Fibroblast of villous mesenchyme (primary cell): ENCODE measurements around the gene RXRA. TPM values are rescaled to one million over a fixed set of nuclear protein-coding genes. Genes with fewer than 3 reads are reported as not detected.

Experiments
- DNase-seq: peaks from one replicate; pipeline ENCODE4 v3.0.0-alpha.2; 2010; ENCODE audit warnings: low read depth
- H3K4me3 ChIP-seq: 2 replicates; pipeline ENCODE4 v1.5.1; 2011; ENCODE audit warnings: low read depth, mild to moderate bottlenecking, low read length
- total RNA-seq: library from RNA; depleted of rRNA; stranded (reverse); fragments of >200 nt; gene quantifications from 2 replicates; pipeline ENCODE4 v1.2.3, GENCODE V29; 2012
- TF ChIP-seq, protein P1 (sequence below): IDR thresholded peaks from 2 replicates; pipeline ENCODE4 v1.5.1; 2012; ENCODE audit warnings: low read depth, mild to moderate bottlenecking, low read length; ENCODE audit not compliant: insufficient read depth

RXRA gene
- total RNA-seq, 1 donor: 16.0 TPM

DNA sequence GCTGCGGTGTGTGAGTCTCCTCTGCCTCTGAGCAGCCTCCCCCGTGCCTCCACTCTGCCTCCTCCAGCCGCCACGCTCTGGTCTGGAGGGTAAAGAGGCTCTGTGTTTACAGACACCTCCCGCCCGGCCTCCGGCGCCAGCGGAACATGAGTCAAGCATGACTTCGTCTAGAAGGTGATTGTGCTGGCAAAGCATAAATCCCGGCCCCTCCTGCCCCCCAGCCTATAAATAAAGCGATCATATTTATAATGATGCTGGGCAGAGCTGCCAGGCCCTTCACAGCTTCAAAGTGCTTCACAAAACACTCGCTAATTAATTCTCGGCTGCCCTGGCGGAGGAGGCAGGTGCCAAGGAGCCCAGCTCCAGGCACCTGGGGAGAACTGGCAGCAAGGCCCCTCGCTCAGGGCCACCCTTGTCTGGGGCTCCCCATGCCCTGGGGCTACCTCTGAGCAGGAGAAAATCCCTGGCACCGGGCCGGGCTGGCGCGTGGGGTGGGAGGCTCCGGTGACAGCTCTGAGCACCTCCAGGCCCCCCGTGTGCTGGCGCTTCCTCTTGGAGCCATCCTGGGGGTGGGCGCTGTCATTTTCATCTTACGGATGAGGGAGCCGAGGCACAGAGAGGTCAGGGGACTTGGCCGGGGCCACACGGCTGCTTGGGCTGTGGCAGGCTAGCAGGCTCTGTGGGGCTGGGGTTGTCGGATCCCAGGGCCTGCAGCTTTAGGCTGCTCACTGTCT is 87.8 kb downstream of the RXRA start:
- TF ChIP-seq, protein P1, sequence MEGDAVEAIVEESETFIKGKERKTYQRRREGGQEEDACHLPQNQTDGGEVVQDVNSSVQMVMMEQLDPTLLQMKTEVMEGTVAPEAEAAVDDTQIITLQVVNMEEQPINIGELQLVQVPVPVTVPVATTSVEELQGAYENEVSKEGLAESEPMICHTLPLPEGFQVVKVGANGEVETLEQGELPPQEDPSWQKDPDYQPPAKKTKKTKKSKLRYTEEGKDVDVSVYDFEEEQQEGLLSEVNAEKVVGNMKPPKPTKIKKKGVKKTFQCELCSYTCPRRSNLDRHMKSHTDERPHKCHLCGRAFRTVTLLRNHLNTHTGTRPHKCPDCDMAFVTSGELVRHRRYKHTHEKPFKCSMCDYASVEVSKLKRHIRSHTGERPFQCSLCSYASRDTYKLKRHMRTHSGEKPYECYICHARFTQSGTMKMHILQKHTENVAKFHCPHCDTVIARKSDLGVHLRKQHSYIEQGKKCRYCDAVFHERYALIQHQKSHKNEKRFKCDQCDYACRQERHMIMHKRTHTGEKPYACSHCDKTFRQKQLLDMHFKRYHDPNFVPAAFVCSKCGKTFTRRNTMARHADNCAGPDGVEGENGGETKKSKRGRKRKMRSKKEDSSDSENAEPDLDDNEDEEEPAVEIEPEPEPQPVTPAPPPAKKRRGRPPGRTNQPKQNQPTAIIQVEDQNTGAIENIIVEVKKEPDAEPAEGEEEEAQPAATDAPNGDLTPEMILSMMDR: no peak
- H3K4me3 ChIP-seq: no peak overlapping the region
- DNase-seq: peak; percentile 76

GRCh38 chr9:134414900-134415425 is 88.7 kb downstream of the RXRA start:
- no peak overlapping the region for H3K4me3 ChIP-seq
- DNase-seq: no peak
- TF ChIP-seq, protein P1: no peak

DNA sequence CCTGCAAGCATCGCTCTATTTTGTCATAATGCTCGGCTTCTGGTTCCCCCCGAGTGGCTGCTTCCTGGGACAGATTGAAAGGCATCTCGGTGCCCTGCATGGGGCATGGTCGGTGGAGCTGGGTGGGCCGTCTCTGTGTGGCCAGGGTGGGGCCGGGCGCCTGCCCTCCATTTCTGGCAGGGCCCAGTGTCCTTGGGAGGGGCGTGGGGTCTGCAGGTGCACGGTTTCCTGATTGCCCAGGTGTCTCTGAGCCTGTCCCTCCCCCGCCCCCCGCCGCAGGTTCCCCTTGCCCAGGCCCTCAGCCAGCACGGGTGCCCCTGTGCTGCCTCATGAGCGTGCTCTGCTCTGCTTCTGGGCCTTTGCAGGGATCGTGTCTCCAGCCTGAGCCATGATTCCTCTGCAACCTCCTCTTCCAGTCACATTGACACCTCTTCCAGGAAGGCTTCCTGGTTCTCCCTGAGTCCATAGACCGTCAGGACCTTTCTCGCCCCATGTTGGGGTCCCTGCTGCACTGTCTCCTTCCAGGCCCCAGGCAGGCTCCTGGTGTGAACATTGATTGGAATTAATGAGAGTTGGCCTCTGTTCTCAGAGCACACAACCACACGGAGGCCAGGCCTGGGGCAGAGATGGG is 90.2 kb downstream of the RXRA start:
- TF ChIP-seq, protein P1: no peak

GRCh38 chr9:134418354-134418753 is 92.1 kb downstream of the RXRA start:
- H3K4me3 ChIP-seq: no peak overlapping the region
- no peak for DNase-seq
- TF ChIP-seq, protein P1: no peak

More for the DNA sequence above, 90.2 kb downstream of the RXRA start:
- no peak for DNase-seq
- no peak overlapping the region for H3K4me3 ChIP-seq

GRCh38 chr9:134419000-134419683 is 92.9 kb downstream of the RXRA start:
- TF ChIP-seq, protein P1: no peak
- H3K4me3 ChIP-seq: no peak overlapping the region

DNA sequence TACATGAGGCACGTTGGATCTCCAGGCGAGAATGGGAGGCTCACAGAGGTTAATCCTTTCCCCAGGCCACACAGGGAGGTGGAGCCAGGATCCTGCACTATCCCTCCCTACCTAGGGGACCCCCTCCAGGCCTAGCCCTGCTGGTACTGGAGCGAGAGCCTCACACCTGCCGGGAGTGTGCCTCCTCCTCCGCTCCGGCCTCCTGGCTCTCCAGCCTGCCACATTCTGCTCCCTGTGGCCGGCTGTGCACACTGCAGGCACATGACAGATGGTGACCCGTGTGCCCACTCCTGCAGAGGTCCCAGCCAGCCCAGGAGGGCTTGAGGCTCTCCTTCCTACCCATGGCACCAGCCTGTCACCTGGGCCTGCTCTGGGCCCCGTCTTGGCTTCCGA is 93.4 kb downstream of the RXRA start:
- H3K4me3 ChIP-seq: no peak overlapping the region
- DNase-seq: no peak
- TF ChIP-seq, protein P1: peak; percentile 38

More at GRCh38 chr9:134419000-134419683, 92.9 kb downstream of the RXRA start:
- no peak for DNase-seq
